A673 (cell line): ENCODE measurements around the gene PSMG4. TPM values are rescaled to one million over a fixed set of nuclear protein-coding genes. Genes with fewer than 3 reads are reported as not detected.

Experiments used
- BruUV-seq: library from RNA; stranded (reverse); fragments of 400-500 nt; replicated peaks from 2 replicates; lab custom pipeline; 2021; lab: Mats Ljungman, UMichigan
- CTCF ChIA-PET: fragments of 300-600 bp; sonication (Branson Sonifier 250); formaldehyde crosslinking; loops from one replicate; lab custom pipeline; 2022; ENCODE audit warnings: antibody characterized with exemption; lab: Charles Lee
- POLR2A ChIA-PET: fragments of 300-600 bp; sonication (Branson Sonifier 250); formaldehyde crosslinking; loops from one replicate; lab custom pipeline; 2022; ENCODE audit warnings: antibody characterized with exemption; ENCODE audit not compliant: low non-redundant PET; lab: Charles Lee
- DNase-seq: peaks from one replicate; pipeline ENCODE4 v3.0.0-alpha.2; 2015; ENCODE audit warnings: low spot score
- H3K27ac ChIP-seq: fragments of 200-600 bp; sonication (generic); 2 replicates; pipeline ENCODE4 v1.5.1; 2016; ENCODE audit warnings: mixed run types, low read depth, mild to moderate bottlenecking, mixed read lengths, antibody characterized with exemption, low read length; ENCODE audit not compliant: poor library complexity, severe bottlenecking
- H3K27me3 ChIP-seq: fragments of 200-600 bp; sonication (generic); replicated peaks from 2 replicates; pipeline ENCODE4 v1.6.1; 2017; ENCODE audit warnings: mixed run types, low read depth, mild to moderate bottlenecking, mixed read lengths, antibody characterized with exemption, low read length; ENCODE audit not compliant: insufficient read depth, poor library complexity
- H3K36me3 ChIP-seq: fragments of 200-600 bp; sonication (generic); 2 replicates; pipeline ENCODE4 v1.6.1; 2016; ENCODE audit warnings: mixed run types, mild to moderate bottlenecking, mixed read lengths, antibody characterized with exemption, low read length; ENCODE audit not compliant: insufficient read depth, poor library complexity, severe bottlenecking
- H3K4me1 ChIP-seq: fragments of 200-600 bp; sonication (generic); 2 replicates; pipeline ENCODE4 v1.6.1; 2017; ENCODE audit warnings: mixed run types, mild to moderate bottlenecking, mixed read lengths, antibody characterized with exemption, low read length; ENCODE audit not compliant: insufficient read depth, poor library complexity, severe bottlenecking
- H3K4me3 ChIP-seq: fragments of 200-600 bp; sonication (generic); 2 replicates; pipeline ENCODE4 v1.5.1; 2016; ENCODE audit warnings: low read depth, mixed run types, mild to moderate bottlenecking, mixed read lengths, low read length; ENCODE audit not compliant: poor library complexity, severe bottlenecking
- H3K9me3 ChIP-seq: fragments of 200-600 bp; sonication (generic); 2 replicates; pipeline ENCODE4 v1.6.1; 2016; ENCODE audit warnings: mixed run types, low read depth, mild to moderate bottlenecking, mixed read lengths, antibody characterized with exemption, low read length; ENCODE audit not compliant: poor library complexity, severe bottlenecking
- EZH2 ChIP-seq: fragments of 200-600 bp; sonication (generic); IDR thresholded peaks from 2 replicates; pipeline ENCODE4 v1.6.1; 2017; ENCODE audit warnings: borderline replicate concordance, low read depth, mild to moderate bottlenecking, mixed read lengths, antibody characterized with exemption, low read length; ENCODE audit not compliant: poor library complexity, severe bottlenecking
- intact Hi-C: fragments of 100-400 bp; cut with micrococcal nuclease; formaldehyde crosslinking; loops from one replicate; pipeline ENCODE4 v1.10.0; 2022; ENCODE audit not compliant: unreplicated experiment
- total RNA-seq: library from RNA; stranded (reverse); gene quantifications from 2 replicates; pipeline ENCODE4 v1.2.3, GENCODE V29; 2021
- TF ChIP-seq, protein P1 (sequence below): fragments of 300-800, 200-600 bp; sonication (generic); conservative IDR thresholded peaks from 2 replicates; pipeline ENCODE4 v1.5.1; 2017; ENCODE audit warnings: low read depth, mild to moderate bottlenecking, antibody characterized with exemption, low read length, moderate library complexity, mixed read lengths

Gene PSMG4
- total RNA-seq, 1 experiment from 2014 or later, result 34.4 TPM

DNA sequence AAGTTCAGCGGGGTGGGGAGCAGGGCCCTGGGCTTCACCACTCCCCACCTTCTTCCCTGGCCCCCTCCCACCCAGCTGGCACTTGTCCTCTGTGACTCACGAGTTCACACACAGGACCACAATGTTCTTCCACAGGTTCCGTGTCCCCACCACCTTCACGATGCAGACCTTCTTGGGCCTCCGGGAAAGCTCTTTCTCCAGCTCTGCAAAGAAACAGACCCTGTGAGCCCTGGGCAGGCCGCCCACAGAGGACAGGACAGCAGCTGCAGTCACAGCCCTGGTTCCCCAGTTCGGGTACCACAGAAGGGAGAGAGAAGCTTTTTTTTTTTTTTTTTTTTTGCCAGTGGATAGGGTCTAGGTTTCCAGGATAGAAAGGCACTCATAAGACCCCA is 30.9 kb downstream of the PSMG4 start:
- H3K27ac ChIP-seq, result no peak overlapping the region
- no peaks in the 10 kb centered on the region for H3K4me1 ChIP-seq
- TF ChIP-seq, protein P1, sequence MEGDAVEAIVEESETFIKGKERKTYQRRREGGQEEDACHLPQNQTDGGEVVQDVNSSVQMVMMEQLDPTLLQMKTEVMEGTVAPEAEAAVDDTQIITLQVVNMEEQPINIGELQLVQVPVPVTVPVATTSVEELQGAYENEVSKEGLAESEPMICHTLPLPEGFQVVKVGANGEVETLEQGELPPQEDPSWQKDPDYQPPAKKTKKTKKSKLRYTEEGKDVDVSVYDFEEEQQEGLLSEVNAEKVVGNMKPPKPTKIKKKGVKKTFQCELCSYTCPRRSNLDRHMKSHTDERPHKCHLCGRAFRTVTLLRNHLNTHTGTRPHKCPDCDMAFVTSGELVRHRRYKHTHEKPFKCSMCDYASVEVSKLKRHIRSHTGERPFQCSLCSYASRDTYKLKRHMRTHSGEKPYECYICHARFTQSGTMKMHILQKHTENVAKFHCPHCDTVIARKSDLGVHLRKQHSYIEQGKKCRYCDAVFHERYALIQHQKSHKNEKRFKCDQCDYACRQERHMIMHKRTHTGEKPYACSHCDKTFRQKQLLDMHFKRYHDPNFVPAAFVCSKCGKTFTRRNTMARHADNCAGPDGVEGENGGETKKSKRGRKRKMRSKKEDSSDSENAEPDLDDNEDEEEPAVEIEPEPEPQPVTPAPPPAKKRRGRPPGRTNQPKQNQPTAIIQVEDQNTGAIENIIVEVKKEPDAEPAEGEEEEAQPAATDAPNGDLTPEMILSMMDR, result no peak
- TF ChIP-seq EZH2, result no peak
- no peaks in the 10 kb centered on the region for H3K36me3 ChIP-seq
- no peaks in the 10 kb centered on the region for H3K9me3 ChIP-seq
- DNase-seq, result no peak
- no peaks in the 10 kb centered on the region for H3K27me3 ChIP-seq
- CTCF ChIA-PET, result interaction anchor here (0.6 kb wide), 2 partner anchors 126 to 416 kb away, joined by 6 to 8 read pairs; no protein-coding TSS in a partner anchor
- no peak overlapping the region for H3K4me3 ChIP-seq
- POLR2A ChIA-PET, result no interaction called here
- intact Hi-C loops, result no loop called here
- no TSS peak for BruUV-seq

GRCh38 chr6:3290149-3290930 is 31.6 kb downstream of the PSMG4 start:
- Histone ChIP-seq H3K4me3 (no peak overlapping the region), H3K4me1 (no peaks in the 10 kb centered on the region), H3K36me3 (no peaks in the 10 kb centered on the region), H3K27ac (no peak overlapping the region), H3K27me3 (no peaks in the 10 kb centered on the region), H3K9me3 (no peaks in the 10 kb centered on the region)
- intact Hi-C loops, result no loop called here
- TF ChIP-seq, protein P1, result no peak
- TF ChIP-seq EZH2, result no peak
- ChIA-PET POLR2A (no interaction called here), CTCF (interaction anchor here (0.6 kb wide), 1 partner anchor 125 kb away, joined by 8 read pairs; no protein-coding TSS in a partner anchor)
- DNase-seq, result no peak
- BruUV-seq, result no TSS peak

- Histone ChIP-seq H3K4me3 (no peak overlapping the region), H3K27me3 (no peaks in the 10 kb centered on the region), H3K9me3 (no peaks in the 10 kb centered on the region), H3K4me1 (no peaks in the 10 kb centered on the region), H3K27ac (no peak overlapping the region), H3K36me3 (no peaks in the 10 kb centered on the region)
- BruUV-seq, result no TSS peak
- POLR2A ChIA-PET, result no interaction called here
- no peak for DNase-seq
- intact Hi-C loops, result no loop called here
- CTCF ChIA-PET, result no interaction called here
- TF ChIP-seq EZH2, result no peak
- TF ChIP-seq, protein P1, result no peak
Observed at GRCh38 chr6:3290931-3291211, 32.1 kb downstream of the PSMG4 start.
